Measurements from ENCODE around the gene CRYBG3. TPM values are rescaled to one million over a fixed set of nuclear protein-coding genes. Genes with fewer than 3 reads are reported as not detected.

The CRYBG3 gene
- total RNA-seq, 4 donors from 2014 or later = 16.4 to 33.4 (median 21.6) TPM

DNA sequence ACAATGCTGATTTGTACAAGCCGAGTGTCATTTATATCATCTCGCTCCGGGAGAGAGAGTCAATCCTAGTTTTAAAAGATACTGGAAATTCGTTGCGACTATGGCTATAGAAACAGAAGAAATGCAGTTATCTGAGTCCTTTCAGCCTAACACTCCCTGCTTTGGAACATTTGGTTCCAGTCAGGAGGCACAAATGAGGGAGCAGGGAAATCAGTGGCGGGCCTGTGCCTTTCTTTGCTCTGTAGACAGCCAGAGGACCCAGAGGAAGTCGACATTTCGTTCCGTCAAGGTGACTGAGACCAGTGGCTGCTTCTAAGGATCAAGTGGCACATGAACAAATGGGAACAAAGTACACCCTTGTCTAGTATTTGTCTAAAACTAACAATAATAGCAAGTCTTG, 151.2 kb downstream of the CRYBG3 start:
- peaks cover 14 to 44% (median 18%) of the 10 kb centered on the region in 3 donors for H3K4me1 ChIP-seq
- H3K36me3 ChIP-seq = no peaks in the 10 kb centered on the region
- H3K27ac ChIP-seq = peak overlapping the region; percentile 92 to 97 (median 96)
- TF ChIP-seq POLR2A (IDR thresholded peaks at IDR 0.05) = no peak
- TF ChIP-seq, protein P1, sequence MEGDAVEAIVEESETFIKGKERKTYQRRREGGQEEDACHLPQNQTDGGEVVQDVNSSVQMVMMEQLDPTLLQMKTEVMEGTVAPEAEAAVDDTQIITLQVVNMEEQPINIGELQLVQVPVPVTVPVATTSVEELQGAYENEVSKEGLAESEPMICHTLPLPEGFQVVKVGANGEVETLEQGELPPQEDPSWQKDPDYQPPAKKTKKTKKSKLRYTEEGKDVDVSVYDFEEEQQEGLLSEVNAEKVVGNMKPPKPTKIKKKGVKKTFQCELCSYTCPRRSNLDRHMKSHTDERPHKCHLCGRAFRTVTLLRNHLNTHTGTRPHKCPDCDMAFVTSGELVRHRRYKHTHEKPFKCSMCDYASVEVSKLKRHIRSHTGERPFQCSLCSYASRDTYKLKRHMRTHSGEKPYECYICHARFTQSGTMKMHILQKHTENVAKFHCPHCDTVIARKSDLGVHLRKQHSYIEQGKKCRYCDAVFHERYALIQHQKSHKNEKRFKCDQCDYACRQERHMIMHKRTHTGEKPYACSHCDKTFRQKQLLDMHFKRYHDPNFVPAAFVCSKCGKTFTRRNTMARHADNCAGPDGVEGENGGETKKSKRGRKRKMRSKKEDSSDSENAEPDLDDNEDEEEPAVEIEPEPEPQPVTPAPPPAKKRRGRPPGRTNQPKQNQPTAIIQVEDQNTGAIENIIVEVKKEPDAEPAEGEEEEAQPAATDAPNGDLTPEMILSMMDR (IDR thresholded peaks at IDR 0.05) = no peak
- intact Hi-C loops (cut with DNase I) = no loop called here
- DNase-seq = no peak
- H3K9me3 ChIP-seq = no peaks in the 10 kb centered on the region
- H3K4me3 ChIP-seq = peak overlapping the region in 3 of 4 donors; percentile 77 to 92 (median 85)
- no peaks in the 10 kb centered on the region for H3K27me3 ChIP-seq
- WGBS, 2 donors = 96 to 98% methylated on average over 9 of the region's 9 CpGs

DNA sequence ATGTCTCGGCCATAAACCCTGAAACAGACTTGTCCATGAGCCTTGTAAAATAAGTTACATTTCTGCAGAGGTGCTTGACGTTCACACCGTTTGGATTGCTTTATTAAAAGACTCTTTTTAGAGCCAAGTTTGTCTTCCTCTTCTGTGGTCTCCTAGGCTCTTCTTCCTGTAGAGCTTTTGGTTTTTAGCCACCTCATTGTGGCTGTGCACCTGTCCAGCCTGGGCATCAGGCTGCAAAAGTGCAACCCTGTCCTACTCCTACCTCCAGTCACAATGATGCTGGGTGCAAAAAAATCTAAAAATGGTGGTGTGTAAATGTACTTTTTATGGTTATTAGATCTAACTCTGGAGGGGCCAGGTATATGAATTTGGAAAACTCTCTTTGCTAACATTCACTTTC, 153.2 kb downstream of the CRYBG3 start:
- no peaks in the 10 kb centered on the region for H3K27me3 ChIP-seq
- DNase-seq = no peak
- H3K27ac ChIP-seq = no peak overlapping the region
- intact Hi-C loops (cut with DNase I) = loop anchor here (5.0 kb wide), 1 partner anchor 37 kb away; no protein-coding TSS in a partner anchor
- H3K9me3 ChIP-seq = no peaks in the 10 kb centered on the region
- H3K4me1 ChIP-seq = peaks cover 11 to 24% (median 14%) of the 10 kb centered on the region in 3 donors
- no peak overlapping the region for H3K4me3 ChIP-seq
- WGBS, 2 donors = 59 to 79% methylated on average over 3 of the region's 3 CpGs
- no peak for TF ChIP-seq POLR2A (IDR thresholded peaks at IDR 0.05)
- TF ChIP-seq, protein P1 (IDR thresholded peaks at IDR 0.05) = no peak
- H3K36me3 ChIP-seq = no peaks in the 10 kb centered on the region

DNA sequence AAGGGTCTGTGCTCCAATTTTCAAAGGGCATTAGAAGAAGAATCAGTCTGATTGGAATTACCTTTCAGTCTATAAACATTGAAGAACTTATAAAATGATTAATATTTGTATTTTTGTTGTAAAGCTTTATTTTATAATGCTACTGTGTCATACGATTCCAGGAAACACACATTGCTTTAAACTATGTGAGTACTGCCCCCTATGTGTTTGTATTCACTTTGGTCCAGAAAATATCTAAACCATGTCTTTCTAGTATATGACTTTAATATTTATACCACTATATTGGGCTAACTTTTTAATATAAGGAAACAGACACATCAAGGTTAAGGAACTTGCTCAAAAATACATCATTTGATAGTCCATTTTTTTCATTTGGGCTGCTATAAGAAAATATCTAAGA, 153.7 kb downstream of the CRYBG3 start:
- Histone ChIP-seq H3K4me1 (peaks cover 7 to 20% (median 12%) of the 10 kb centered on the region in 3 donors), H3K36me3 (no peaks in the 10 kb centered on the region), H3K4me3 (no peak overlapping the region), H3K27me3 (no peaks in the 10 kb centered on the region), H3K27ac (no peak overlapping the region), H3K9me3 (no peaks in the 10 kb centered on the region)
- DNase-seq = no peak
- TF ChIP-seq POLR2A (IDR thresholded peaks at IDR 0.05) = no peak
- TF ChIP-seq, protein P1 (IDR thresholded peaks at IDR 0.05) = no peak
- intact Hi-C loops (cut with DNase I) = loop anchor here (5.0 kb wide), 1 partner anchor 37 kb away; no protein-coding TSS in a partner anchor
- WGBS, 2 donors = 67 to 80% methylated on average over 1 of the region's 1 CpG

DNA sequence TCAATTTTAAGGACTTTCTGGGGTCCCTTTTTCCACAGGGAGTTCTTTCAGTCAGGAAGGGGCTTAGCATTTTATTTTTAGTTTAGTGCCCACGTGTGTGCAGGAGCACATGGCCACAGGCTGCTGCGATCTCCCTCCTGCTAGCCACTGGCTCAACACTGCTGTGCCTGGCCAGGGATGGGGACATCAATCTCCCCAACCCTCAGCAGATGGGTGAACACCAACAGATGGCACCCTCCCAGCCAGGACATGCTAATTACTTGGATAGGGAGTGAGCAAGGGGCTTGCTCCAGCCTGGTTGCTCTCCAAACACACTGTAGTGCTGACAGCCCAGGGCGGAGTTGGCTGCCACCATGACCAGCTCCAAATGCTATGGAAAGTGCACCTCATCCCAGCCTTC, 157.8 kb downstream of the CRYBG3 start:
- WGBS, 2 donors = 77 to 80% methylated on average over 2 to 3 of the region's 3 CpGs
- no peak for DNase-seq
- no peak overlapping the region for H3K27ac ChIP-seq
- H3K9me3 ChIP-seq = no peaks in the 10 kb centered on the region
- intact Hi-C loops (cut with DNase I) = loop anchor here (5.0 kb wide), 1 partner anchor 33 kb away; no protein-coding TSS in a partner anchor
- no peaks in the 10 kb centered on the region for H3K27me3 ChIP-seq
- peaks cover 0 to 29% (median 0%) of the 10 kb centered on the region in 3 donors for H3K4me1 ChIP-seq
- TF ChIP-seq, protein P1 (IDR thresholded peaks at IDR 0.05) = no peak
- no peak for TF ChIP-seq POLR2A (IDR thresholded peaks at IDR 0.05)
- no peaks in the 10 kb centered on the region for H3K36me3 ChIP-seq
- no peak overlapping the region for H3K4me3 ChIP-seq

DNA sequence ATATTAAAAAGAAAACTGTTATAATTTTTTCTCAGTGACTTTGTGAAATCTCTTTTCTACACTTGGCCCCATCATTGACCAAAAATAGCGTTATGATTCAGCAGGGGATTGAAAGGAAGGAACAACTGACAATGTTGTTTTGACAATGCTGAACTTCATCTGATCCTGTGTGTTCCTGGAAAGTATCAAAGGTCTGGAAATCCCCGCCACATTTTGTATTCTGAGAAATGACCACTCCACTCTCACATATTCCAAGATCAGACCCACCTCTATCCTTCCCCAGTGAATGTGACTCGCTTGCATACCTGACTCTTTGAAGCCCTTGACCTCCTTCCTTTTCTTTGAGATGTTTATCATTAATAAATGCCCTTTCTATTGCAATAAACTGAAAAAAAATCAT, 160.1 kb downstream of the CRYBG3 start:
- H3K9me3 ChIP-seq = no peaks in the 10 kb centered on the region
- H3K4me3 ChIP-seq = no peak overlapping the region
- peaks cover 0 to 29% (median 0%) of the 10 kb centered on the region in 3 donors for H3K4me1 ChIP-seq
- H3K27me3 ChIP-seq = no peaks in the 10 kb centered on the region
- intact Hi-C loops (cut with DNase I) = no loop called here
- TF ChIP-seq, protein P1 (IDR thresholded peaks at IDR 0.05) = no peak
- no peak for TF ChIP-seq POLR2A (IDR thresholded peaks at IDR 0.05)
- H3K27ac ChIP-seq = peak overlapping the region in 2 of 4 donors; percentile 22 to 34
- no peaks in the 10 kb centered on the region for H3K36me3 ChIP-seq
- WGBS, 2 donors = 43 to 44% methylated on average over 3 of the region's 3 CpGs
- DNase-seq = no peak

Data from esophagus squamous epithelium (tissue), 5 donors.